GM19023 (cell line): ENCODE data around the gene ABCC3.

Experiments used
- ATAC-seq: cut with Tn5 transposase; IDR thresholded peaks from one replicate; pipeline ENCODE4 v1.9.1; 2021; ENCODE audit warnings: mild to moderate bottlenecking, moderate library complexity; ENCODE audit not compliant: unreplicated experiment

The ABCC3 gene

GRCh38 chr17:50603340-50603739, 31.3 kb upstream of the ABCC3 start:
- ATAC-seq: no peak

DNA sequence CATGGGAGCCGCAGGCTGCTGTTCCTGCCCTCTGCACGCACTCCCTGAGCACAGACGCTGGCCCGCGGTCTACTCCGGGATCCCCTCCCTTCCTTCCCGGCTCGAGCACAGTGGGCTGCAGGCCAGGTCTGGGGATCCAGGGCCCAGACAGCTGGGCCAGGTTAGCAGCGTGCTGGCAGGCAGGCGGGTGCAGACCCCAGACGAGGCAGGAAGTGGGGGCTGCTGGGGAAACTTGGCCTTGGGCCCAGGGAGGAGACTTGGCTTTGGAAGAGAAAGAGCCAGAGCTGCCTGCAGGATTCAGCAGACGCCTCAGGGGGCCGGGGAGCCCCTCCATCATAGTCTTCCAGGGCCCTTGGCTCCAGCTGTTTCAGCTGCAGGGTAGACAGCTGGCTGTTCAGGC, 30.2 kb upstream of the ABCC3 start:
- ATAC-seq: no peak

DNA sequence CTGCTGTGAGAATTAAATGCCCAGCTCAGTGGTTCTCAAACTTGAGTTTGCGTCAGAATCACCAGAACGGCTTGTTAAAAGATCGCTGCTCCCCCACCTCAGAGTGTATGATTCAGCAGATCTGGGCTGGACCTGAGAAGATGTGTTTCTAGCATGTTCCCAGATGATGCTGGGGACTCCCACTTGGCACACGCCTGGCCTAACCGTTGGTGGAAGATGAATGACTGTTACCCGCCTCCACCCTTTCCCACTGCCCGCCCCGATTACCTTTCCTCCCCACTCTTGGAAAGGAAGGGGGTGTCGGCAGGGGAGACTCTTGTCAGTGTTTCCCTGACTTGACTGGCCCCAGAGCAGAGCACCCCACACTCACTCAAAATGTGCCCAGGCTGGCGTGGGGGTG, 29.3 kb upstream of the ABCC3 start:
- no peak for ATAC-seq

DNA sequence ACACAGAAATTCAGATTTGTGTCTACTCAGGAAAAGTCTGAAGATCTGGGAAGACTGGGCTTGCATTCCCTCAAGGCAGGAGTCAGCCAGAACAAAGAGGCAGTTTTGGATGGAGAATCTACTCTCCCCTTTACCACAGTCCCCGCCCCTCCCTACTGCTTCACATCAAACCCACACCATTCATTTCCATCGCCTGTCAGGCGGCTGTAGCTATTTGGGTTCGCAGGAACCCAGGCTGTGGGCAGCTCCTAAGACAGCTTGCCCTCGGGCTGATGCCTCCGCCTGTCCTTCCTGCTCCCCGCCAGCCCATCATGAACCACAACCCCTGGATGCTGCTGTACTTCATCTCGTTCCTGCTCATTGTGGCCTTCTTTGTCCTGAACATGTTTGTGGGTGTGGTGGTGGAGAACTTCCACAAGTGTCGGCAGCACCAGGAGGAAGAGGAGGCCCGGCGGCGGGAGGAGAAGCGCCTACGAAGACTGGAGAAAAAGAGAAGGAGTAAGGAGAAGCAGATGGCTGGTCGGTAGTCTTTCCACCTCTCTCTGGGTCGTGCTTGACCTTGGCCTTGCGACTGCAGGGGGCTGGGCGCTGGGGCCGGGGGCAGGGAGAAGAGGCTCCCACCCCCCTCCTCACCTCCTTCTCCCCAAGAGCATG, 27.0 kb upstream of the ABCC3 start:
- no peak for ATAC-seq

- no peak for ATAC-seq
Observed at GRCh38 chr17:50608700-50609379, 25.8 kb upstream of the ABCC3 start.

- no peak for ATAC-seq
Observed at GRCh38 chr17:50609380-50610074, 25.2 kb upstream of the ABCC3 start.

GRCh38 chr17:50611634-50612033, 23.0 kb upstream of the ABCC3 start:
- no peak for ATAC-seq

GRCh38 chr17:50612281-50612680, 22.4 kb upstream of the ABCC3 start:
- ATAC-seq: no peak

DNA sequence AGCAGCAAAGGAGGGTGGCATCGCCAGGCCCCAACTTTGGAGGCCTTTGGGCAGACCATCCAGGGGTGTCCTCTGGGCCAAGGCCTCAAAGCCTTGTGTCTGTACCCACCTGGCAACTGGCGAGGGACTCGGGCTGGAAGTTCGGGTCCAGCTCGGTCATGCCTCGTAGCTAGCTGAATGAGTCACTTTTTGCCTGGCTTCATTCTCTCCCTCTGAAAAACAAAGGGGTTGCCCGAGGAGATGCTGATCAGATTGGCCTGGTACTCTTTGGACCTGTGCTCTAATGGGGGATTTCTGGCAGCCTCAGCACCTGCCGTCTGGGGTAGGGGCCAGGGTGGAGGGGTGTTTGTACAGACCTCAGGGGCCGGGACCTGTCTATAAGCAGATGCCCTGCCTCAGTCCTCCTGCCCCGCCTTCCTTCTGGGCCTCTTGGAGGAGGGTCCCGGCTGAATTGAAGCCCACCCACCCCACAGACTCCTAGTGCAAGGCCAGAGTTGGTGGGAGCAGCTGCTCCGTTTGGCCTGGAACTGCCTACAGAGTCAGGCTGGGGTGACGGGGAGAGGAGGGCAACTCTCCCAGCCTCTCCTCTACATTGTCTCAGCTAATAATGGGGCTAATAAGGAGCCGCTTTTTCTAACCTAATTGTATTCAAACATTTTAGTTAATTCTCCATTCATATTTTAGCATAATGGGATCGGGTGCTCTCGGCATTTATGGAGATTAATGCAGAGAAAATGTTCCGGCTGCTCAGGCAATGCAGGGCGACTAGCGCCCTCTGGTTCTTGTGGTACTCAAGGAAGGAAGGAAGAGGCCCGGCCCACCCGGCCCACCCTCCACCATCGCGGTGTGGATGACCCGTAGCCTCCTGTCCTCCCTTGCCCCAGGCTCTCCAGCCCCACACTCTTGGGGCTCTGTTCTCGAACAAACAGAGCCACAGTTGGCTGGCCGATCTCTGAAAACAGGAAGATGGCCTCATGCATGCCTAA, 21.4 kb upstream of the ABCC3 start:
- ATAC-seq: no peak

DNA sequence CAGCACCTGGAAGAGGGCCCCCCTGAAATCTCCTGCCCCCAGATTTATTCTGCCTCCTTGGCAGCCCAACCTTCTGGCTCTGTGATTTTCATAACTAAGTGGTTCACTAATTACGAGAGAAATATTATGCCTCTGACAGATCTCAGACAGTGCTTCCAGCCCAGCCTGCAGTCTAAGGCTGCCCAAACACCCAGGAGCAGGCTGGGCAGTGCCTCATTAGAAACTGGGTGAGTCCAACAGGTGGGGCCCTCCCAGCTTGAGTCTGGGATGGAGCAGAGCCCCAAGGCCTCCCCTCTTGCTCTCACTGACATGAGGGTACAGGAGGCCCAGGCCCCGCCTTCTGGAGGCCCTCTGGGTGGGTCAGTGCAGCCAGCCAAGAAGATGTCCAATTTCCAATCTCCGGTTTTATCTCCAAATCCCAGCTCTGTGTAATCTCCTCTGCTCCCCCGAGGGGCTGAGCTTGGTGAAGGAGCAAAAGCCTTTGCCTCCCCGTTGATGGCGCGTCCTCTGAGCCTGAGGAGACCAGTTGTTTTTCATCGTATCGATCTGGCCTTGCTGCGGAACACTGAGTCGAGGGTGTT, 20.1 kb upstream of the ABCC3 start:
- no peak for ATAC-seq

- ATAC-seq: no peak
Observed at GRCh38 chr17:50615828-50616227, 18.9 kb upstream of the ABCC3 start.

DNA sequence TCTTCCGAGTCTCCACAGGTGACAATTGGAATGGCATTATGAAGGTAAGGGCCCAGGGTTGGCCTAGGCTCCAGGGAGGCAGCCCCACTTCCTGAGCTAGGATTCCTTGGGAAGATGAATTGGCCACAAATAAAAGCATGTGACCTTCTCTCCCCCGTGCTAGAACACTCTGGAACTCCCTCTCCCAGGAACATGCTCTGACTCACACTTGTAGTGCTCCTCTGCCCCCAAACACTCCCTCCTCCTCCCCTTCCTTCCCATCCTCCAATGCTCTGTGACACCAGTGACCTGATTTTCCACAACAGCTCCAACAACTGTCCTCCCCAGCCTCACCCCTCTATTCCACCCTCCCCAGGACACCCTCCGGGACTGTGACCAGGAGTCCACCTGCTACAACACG, 16.4 kb upstream of the ABCC3 start:
- ATAC-seq: no peak

GRCh38 chr17:50618941-50619340, 15.7 kb upstream of the ABCC3 start:
- no peak for ATAC-seq

DNA sequence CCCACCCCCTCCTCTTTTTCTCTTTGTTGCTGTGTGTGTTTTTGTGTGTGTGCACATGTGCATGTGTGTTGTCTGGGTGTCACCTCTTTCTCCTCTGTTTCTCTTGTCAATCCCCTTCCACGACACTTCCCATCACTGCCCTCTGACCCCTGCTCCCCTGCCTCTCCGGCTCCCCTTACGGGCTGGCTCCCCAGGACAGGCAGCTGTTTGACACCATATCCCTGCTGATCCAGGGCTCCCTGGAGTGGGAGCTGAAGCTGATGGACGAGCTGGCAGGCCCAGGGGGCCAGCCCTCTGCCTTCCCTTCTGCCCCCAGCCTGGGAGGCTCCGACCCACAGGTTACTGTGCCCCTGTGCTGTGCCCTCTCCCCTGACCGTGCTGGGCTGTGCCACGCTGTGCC, 15.2 kb upstream of the ABCC3 start:
- no peak for ATAC-seq

GRCh38 chr17:50620237-50620636, 14.4 kb upstream of the ABCC3 start:
- no peak for ATAC-seq

DNA sequence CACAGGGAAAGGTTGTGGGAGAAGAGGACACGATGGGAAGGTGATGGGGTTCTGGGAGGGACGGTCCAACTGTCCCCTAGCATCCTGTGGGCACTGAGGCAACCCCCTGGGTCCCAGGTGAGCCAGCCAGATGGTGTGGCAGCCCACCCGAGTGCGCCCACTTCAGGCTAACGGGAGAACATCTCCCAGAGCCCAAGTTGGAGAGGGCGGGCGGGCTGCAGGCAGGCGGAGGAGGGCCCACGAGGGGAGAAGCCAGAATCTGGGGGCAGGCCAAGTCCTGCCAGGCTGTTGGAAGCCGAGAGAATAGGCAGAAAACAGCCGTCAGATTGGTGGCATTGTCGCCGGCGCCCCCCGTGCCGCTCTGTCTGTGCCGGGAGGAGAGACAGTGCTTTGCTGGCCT, 13.8 kb upstream of the ABCC3 start:
- ATAC-seq: no peak

GRCh38 chr17:50621574-50622031, 13.1 kb upstream of the ABCC3 start:
- ATAC-seq: no peak

GRCh38 chr17:50624321-50624934, 10.3 kb upstream of the ABCC3 start:
- ATAC-seq: no peak

DNA sequence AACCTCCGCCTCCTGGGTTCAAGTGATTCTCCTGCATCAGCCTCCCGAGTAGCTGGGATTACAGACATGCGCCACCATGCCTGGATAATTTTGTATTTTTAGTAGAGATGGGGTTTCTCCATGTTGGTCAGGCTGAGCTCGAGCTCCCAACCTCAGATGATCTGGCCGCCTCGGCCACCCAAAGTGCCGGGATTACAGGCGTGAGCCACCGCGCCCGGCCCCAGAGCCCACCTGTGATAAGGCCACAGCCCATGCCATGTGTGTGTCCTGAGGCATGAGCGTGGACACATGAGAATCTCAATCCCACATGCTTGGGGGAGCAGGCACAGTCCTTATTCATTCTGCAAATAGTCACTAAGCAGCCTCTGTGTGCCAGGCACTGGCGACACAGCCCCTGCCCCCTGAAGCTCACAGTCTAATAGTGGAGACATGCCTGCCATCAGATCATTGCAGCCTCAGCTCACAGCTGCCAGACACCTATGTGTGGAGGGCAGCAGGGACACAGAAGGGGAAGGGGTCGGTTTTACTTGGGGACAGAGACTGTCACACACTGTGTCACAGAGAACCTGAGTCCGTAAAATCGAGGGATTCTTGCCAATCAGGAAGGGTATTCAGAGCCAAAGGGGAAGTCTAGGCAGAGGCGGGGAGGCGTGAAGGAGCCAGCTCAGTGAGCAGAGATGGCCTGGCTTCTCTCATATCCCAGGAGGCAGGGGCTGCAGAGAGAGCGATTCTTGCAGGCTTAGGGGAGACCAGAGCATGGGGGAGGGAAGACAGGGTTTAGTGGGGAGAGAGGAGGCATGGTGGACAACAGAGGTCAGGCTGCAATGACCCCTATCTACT, 9.4 kb upstream of the ABCC3 start:
- ATAC-seq: no peak
